OCI-LY3 (cell line): ENCODE results near the gene ARFIP1.

ENCODE experiments used
- H2AFZ ChIP-seq: fragments of 200-600, 300-600 bp; shearing (Covaris generic); 2 replicates; pipeline ENCODE4 v1.6.0; 2014; ENCODE audit warnings: antibody characterized with exemption, low read depth, low read length
- H3K27ac ChIP-seq: fragments of 200-600, 300-600 bp; sonication (generic); 2 replicates; pipeline ENCODE4 v1.5.1; 2014; ENCODE audit warnings: mild to moderate bottlenecking, low read length, moderate library complexity, mixed read lengths
- H3K27me3 ChIP-seq: fragments of 200-600, 300-600 bp; sonication (generic); 2 replicates; pipeline ENCODE4 v1.6.1; 2014; ENCODE audit warnings: low read depth, low read length, mixed read lengths
- H3K36me3 ChIP-seq: fragments of 200-600, 300-600 bp; sonication (generic); replicated peaks from 2 replicates; pipeline ENCODE3; 2014; ENCODE audit warnings: low read depth, low read length, mixed read lengths
- H3K4me1 ChIP-seq: fragments of 300-600, 200-600 bp; sonication (generic); 2 replicates; pipeline ENCODE4 v1.6.1; 2014; ENCODE audit warnings: low read length, mixed read lengths
- H3K4me2 ChIP-seq: fragments of 200-600, 300-600 bp; sonication (generic); 2 replicates; pipeline ENCODE4 v1.6.1; 2014; ENCODE audit warnings: low read length, mixed read lengths
- H3K4me3 ChIP-seq: fragments of 300-600, 200-600 bp; sonication (generic); 2 replicates; pipeline ENCODE4 v1.5.1; 2014; ENCODE audit warnings: antibody characterized with exemption, mild to moderate bottlenecking, low read length, moderate library complexity
- H3K79me2 ChIP-seq: fragments of 300-600, 200-600 bp; shearing (Covaris generic); 2 replicates; pipeline ENCODE4 v1.6.1; 2014; ENCODE audit warnings: mild to moderate bottlenecking, low read length, mixed read lengths
- H3K9ac ChIP-seq: fragments of 300-600, 200-600 bp; shearing (Covaris generic); 2 replicates; pipeline ENCODE4 v1.6.0; 2014; ENCODE audit warnings: mild to moderate bottlenecking, low read length, moderate library complexity
- H3K9me3 ChIP-seq: fragments of 200-600, 300-600 bp; shearing (Covaris generic); 2 replicates; pipeline ENCODE4 v1.6.1; 2014; ENCODE audit warnings: low read length, mixed read lengths; ENCODE audit not compliant: insufficient read depth
- H4K20me1 ChIP-seq: fragments of 200-600, 300-600 bp; sonication (generic); 2 replicates; pipeline ENCODE4 v1.6.1; 2016; ENCODE audit warnings: low read length, mixed read lengths; ENCODE audit not compliant: insufficient read depth
- EZH2phosphoT487 ChIP-seq: fragments of 200-600 bp; shearing (Covaris generic); IDR thresholded peaks from 2 replicates; pipeline ENCODE4 v1.6.1; 2018; ENCODE audit warnings: antibody characterized with exemption, mixed run types, low read depth
- TF ChIP-seq, protein P1 (sequence below): fragments of 200-600, 300-600 bp; sonication (generic); IDR thresholded peaks from 2 replicates; pipeline ENCODE4 v1.5.1; 2014; ENCODE audit warnings: antibody characterized with exemption, low read length, low read depth

Gene ARFIP1

DNA sequence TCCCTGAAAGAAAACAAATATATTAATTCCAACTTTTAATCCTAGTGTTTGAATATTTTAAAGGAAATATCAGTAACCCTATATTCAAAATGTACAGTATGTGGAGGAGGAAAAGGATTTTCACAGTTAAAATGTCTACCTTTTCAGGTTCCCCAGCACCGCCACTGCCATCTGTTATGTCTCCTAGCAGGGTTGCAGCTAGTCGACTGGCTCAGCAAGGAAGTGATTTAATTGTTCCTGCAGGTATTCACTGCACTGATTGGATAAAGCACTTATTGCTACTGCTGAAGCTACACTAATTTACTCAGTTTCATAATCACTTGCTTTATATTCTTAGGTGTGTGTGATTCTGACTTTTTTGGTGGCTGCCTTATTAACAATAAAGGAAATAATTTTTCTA is 90.9 kb downstream of the ARFIP1 start:
- H3K27ac ChIP-seq, result no peak overlapping the region
- H3K4me1 ChIP-seq, result no peaks in the 10 kb centered on the region
- TF ChIP-seq, protein P1, sequence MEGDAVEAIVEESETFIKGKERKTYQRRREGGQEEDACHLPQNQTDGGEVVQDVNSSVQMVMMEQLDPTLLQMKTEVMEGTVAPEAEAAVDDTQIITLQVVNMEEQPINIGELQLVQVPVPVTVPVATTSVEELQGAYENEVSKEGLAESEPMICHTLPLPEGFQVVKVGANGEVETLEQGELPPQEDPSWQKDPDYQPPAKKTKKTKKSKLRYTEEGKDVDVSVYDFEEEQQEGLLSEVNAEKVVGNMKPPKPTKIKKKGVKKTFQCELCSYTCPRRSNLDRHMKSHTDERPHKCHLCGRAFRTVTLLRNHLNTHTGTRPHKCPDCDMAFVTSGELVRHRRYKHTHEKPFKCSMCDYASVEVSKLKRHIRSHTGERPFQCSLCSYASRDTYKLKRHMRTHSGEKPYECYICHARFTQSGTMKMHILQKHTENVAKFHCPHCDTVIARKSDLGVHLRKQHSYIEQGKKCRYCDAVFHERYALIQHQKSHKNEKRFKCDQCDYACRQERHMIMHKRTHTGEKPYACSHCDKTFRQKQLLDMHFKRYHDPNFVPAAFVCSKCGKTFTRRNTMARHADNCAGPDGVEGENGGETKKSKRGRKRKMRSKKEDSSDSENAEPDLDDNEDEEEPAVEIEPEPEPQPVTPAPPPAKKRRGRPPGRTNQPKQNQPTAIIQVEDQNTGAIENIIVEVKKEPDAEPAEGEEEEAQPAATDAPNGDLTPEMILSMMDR, result no peak
- TF ChIP-seq EZH2phosphoT487, result no peak
- no peak overlapping the region for H2AFZ ChIP-seq
- H3K9me3 ChIP-seq, result no peaks in the 10 kb centered on the region
- H3K4me3 ChIP-seq, result no peak overlapping the region
- H3K79me2 ChIP-seq, result no peaks in the 10 kb centered on the region
- no peak overlapping the region for H3K9ac ChIP-seq
- no peak overlapping the region for H3K4me2 ChIP-seq
- no peaks in the 10 kb centered on the region for H3K27me3 ChIP-seq
- no peaks in the 10 kb centered on the region for H4K20me1 ChIP-seq
- H3K36me3 ChIP-seq, result peaks cover 4% of the 10 kb centered on the region

DNA sequence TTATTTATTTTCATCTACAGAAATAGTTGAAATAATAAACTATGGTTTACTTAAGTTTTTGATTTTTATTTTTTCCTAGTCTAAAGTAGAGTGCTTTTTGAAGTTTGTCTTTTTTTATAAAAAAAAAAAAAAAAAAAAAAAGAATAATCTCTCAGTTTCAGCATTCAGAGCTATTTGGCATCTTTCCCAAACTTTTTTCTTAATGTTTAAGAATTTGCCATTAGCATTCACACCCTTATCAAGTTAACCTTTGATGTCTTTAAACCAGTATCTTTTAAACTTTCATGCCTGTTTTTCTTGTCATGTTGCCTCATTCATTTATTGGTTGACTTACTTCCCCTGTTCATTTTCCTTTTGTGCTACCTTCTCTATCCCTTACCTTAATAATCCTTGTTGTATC is 95.5 kb downstream of the ARFIP1 start:
- Histone ChIP-seq H3K4me1 (peaks cover 4% of the 10 kb centered on the region), H3K9ac (no peak overlapping the region), H3K36me3 (peaks cover 8% of the 10 kb centered on the region), H2AFZ (no peak overlapping the region), H3K79me2 (no peaks in the 10 kb centered on the region), H3K9me3 (0 out of 2 replicates have a peak, but pooled peaks cover 2% of the 10 kb centered on the region), H4K20me1 (no peaks in the 10 kb centered on the region), H3K4me3 (no peak overlapping the region), H3K27ac (no peak overlapping the region), H3K4me2 (no peak overlapping the region), H3K27me3 (no peaks in the 10 kb centered on the region)
- TF ChIP-seq, protein P1, result no peak
- TF ChIP-seq EZH2phosphoT487, result no peak

DNA sequence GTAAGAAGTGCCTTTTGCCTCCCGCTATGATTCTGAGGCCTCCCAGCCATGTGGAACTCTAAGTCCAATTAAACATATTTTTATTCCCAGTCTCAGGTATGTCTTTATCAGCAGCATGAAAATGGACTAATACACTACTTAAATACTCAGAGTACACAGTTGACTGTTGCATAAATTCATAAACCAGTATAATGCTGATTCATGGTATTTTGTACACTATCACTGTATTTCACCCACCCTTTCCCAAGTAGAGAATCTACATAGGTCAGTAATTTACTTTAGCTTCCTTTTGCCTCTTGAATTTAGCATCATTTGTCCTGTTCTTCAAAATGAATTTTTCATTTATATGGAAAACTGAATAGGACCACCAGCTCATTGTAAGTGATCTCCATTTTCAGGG is 98.1 kb downstream of the ARFIP1 start:
- Histone ChIP-seq H3K4me3 (no peak overlapping the region), H3K9me3 (0 out of 2 replicates have a peak, but pooled peaks cover 2% of the 10 kb centered on the region), H3K9ac (no peak overlapping the region), H3K36me3 (peaks cover 11% of the 10 kb centered on the region), H4K20me1 (no peaks in the 10 kb centered on the region), H2AFZ (no peak overlapping the region), H3K27me3 (no peaks in the 10 kb centered on the region), H3K4me2 (no peak overlapping the region), H3K27ac (no peak overlapping the region), H3K4me1 (peaks cover 10% of the 10 kb centered on the region), H3K79me2 (no peaks in the 10 kb centered on the region)
- TF ChIP-seq, protein P1, result no peak
- TF ChIP-seq EZH2phosphoT487, result no peak

DNA sequence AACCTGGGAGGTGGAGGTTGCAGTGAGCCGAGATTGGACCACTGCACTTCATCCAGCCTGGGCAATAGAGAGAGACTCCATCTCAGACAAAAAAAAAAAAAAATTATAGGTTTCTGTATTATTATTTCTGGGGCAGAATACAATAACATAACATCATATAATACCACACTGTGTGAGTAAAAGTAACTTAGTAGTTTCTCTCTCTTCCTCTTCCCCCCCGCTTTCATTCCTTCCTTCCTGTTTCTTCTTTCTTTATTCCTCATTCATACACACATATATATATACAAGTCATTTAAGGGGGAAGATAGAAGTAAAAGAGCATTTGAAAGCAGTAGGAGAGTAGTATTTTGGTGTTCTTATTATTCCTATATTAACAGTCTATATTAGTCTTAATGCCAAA is 100.5 kb downstream of the ARFIP1 start:
- Histone ChIP-seq H3K4me2 (peak overlapping the region; percentile 24; the same call in 1 of the 2 replicates), H3K27me3 (no peaks in the 10 kb centered on the region), H3K4me3 (no peak overlapping the region), H2AFZ (no peak overlapping the region), H3K27ac (no peak overlapping the region), H3K79me2 (no peaks in the 10 kb centered on the region), H3K4me1 (peaks cover 10% of the 10 kb centered on the region), H3K9me3 (0 out of 2 replicates have a peak, but pooled peaks cover 2% of the 10 kb centered on the region), H3K9ac (no peak overlapping the region), H4K20me1 (no peaks in the 10 kb centered on the region), H3K36me3 (peaks cover 10% of the 10 kb centered on the region)
- TF ChIP-seq, protein P1, result no peak
- TF ChIP-seq EZH2phosphoT487, result no peak
